Activated T-cell treated with anti-CD3 and anti-CD28 coated beads, Interleukin-2, amount 50 U/mL, for 4 hours (primary cell): ENCODE measurements around the gene TTLL4. TPM values are rescaled to one million over a fixed set of nuclear protein-coding genes. Genes with fewer than 3 reads are reported as not detected.
A peak's percentile ranks its signal among the peaks of the same experiment; 100 is the strongest.

Source experiments
- ATAC-seq, 2 donors: fragments of 200-7000 bp; cut with Tn5 transposase; one replicate each; pipeline ENCODE4 v1.10.0; 2021
- DNase-seq: peaks from one replicate; pipeline ENCODE4 v3.0.0-alpha.2; 2020
- H3K27me3 Mint-ChIP-seq: one replicate; pipeline ENCODE4 v1.8.0; 2021; ENCODE audit warnings: low read depth, mixed read lengths
- H3K36me3 Mint-ChIP-seq: one replicate; pipeline ENCODE4 v1.8.0; 2022; ENCODE audit warnings: mixed read lengths; ENCODE audit not compliant: insufficient read depth
- H3K4me1 Mint-ChIP-seq: one replicate; pipeline ENCODE4 v1.8.0; 2021; ENCODE audit warnings: low read depth, mixed read lengths
- H3K4me3 Mint-ChIP-seq: one replicate; pipeline ENCODE4 v1.8.0; 2021; ENCODE audit warnings: mild to moderate bottlenecking, moderate library complexity, mixed read lengths
- H3K9me3 Mint-ChIP-seq: one replicate; pipeline ENCODE4 v1.8.0; 2021; ENCODE audit warnings: mixed read lengths
- total RNA-seq, 3 donors: library from RNA; stranded (reverse); gene quantifications; one replicate each; pipeline ENCODE4 v1.2.1, GENCODE V29; 2021

Gene TTLL4
- total RNA-seq, 3 donors from 2014 or later, result 44.2 to 53.0 (median 52.5) TPM

DNA sequence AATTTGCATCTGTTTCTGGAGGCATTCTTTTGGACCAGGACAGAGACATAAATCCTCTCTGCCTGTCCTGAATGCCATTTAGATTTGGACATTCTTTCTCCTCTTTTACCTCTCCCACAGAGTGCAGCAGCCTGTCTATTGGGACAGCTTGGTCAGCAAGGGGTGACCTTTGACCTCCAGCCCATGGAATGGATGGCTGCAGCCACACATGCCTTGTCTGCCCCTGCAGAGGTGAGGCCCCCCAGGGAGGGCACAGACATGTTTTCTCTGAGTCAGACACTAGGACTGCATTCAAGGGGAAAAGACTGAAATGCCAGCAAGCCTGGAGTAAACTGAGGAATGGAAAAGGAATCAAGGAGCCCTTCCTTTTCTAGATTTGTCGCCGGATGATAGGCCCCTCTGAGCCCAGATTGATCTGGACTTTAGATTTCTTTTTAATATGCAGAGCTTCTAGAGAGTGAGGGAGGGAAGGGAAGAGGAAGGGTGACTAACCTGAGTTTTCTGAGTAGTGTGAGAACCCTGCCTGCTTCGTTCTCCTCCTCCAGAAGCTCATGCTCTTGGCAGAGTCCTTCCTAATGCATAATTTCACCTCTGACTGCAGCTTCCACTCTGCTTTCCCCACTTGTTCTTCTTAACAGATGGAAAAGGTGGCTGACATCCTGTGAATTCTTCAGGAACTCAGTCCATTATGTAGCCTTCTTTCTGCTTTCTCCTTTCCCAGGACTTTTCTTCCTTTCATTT is 16.1 kb upstream of the TTLL4 start:
- Mint-ChIP-seq H3K4me1 (no peaks in the 10 kb centered on the region), H3K36me3 (peaks cover 27% of the 10 kb centered on the region), H3K4me3 (no peak overlapping the region), H3K9me3 (no peaks in the 10 kb centered on the region), H3K27me3 (no peaks in the 10 kb centered on the region)
- ATAC-seq, result no peak
- no peak for DNase-seq

DNA sequence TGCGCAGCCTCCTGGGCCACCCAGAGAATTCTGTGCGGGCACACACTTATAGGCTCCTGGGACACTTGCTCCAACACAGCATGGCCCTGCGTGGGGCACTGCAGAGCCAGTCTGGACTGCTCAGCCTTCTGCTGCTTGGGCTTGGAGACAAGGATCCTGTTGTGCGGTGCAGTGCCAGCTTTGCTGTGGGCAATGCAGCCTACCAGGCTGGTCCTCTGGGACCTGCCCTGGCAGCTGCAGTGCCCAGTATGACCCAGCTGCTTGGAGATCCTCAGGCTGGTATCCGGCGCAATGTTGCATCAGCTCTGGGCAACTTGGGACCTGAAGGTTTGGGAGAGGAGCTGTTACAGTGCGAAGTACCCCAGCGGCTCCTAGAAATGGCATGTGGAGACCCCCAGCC is 11.8 kb upstream of the TTLL4 start:
- Mint-ChIP-seq H3K4me1 (no peaks in the 10 kb centered on the region), H3K36me3 (peaks cover 16% of the 10 kb centered on the region), H3K4me3 (no peak overlapping the region), H3K9me3 (no peaks in the 10 kb centered on the region), H3K27me3 (no peaks in the 10 kb centered on the region)
- no peak for ATAC-seq
- DNase-seq, result no peak

DNA sequence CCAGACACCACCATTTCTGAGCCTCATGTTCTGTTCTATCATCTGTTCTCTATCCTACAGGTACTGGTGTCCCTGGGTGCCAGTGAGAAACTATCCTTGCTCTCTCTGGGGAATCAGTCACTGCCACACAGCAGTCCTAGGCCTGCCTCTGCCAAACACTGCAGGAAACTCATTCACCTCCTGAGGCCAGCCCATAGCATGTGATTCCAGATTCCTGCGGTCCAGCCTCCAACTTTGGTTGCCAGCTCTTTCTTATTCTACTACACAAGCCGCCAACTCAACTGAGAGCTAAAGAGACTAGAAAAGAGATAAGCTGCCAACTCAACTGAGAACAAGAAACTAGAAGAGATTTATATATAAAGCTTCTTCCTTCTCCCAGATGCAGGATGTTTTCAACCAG is 8.8 kb upstream of the TTLL4 start:
- no peak for ATAC-seq
- Mint-ChIP-seq H3K4me3 (no peak overlapping the region), H3K4me1 (no peaks in the 10 kb centered on the region), H3K36me3 (peaks cover 11% of the 10 kb centered on the region), H3K27me3 (peaks cover 6% of the 10 kb centered on the region), H3K9me3 (no peaks in the 10 kb centered on the region)
- no peak for DNase-seq

- Mint-ChIP-seq H3K9me3 (no peaks in the 10 kb centered on the region), H3K36me3 (peaks cover 11% of the 10 kb centered on the region), H3K27me3 (peaks cover 10% of the 10 kb centered on the region), H3K4me3 (no peak overlapping the region), H3K4me1 (no peaks in the 10 kb centered on the region)
- DNase-seq (no peak), ATAC-seq (no peak)
These were observed 7.3 kb upstream of the TTLL4 start for GRCh38 chr2:218703341-218703740.

- ATAC-seq, result no peak
- H3K4me3 Mint-ChIP-seq, result no peak overlapping the region
- no peak for DNase-seq
- no peaks in the 10 kb centered on the region for H3K9me3 Mint-ChIP-seq
- H3K36me3 Mint-ChIP-seq, result no peaks in the 10 kb centered on the region
- H3K4me1 Mint-ChIP-seq, result peaks cover 8% of the 10 kb centered on the region
- peaks cover 10% of the 10 kb centered on the region for H3K27me3 Mint-ChIP-seq
These were observed 2.5 kb upstream of the TTLL4 start for GRCh38 chr2:218708086-218708485.

DNA sequence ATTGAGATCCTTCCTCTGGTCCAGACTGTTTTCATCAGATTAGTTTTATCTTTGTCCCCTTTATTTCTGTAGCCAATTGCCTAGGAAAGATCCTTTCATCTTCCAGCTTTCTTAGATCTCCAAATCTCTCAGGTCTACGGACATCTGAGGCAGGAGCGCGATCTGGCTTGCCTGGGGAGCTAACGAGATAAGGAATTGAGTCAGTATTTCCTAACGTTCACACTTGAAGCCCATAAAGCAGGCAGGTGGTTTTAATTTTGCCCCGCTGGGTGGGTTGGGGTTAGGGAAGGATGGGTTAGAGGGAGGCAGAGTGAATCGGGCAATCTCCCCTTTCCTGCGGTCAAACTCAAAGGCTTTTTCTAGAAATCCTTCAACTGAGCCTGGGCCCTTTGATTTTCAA is 727 bp upstream of the TTLL4 start:
- no peaks in the 10 kb centered on the region for H3K9me3 Mint-ChIP-seq
- H3K4me1 Mint-ChIP-seq, result peaks cover 14% of the 10 kb centered on the region
- peaks cover 10% of the 10 kb centered on the region for H3K27me3 Mint-ChIP-seq

DNA sequence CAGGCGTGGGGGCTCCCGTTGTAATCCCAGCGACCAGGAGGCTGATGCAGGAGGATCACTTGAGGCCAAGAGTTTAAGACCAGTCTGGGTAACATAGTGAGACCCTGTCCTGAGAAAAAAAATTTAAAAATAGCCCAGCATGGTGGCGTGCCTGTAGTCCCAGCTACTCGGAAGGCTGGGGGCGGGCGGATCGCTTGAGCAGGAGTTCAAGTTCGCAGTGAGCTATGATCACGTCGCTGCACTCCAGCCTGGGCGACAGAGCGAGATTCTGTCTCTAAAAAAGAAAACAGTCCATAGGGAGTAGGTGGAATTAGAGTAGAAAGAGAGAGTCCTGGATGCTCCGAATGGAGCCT is 325 bp upstream of the TTLL4 start:
- Mint-ChIP-seq H3K27me3 (peaks cover 10% of the 10 kb centered on the region), H3K9me3 (no peaks in the 10 kb centered on the region), H3K36me3 (peaks cover 7% of the 10 kb centered on the region), H3K4me1 (peaks cover 14% of the 10 kb centered on the region), H3K4me3 (peak overlapping the region; percentile 94)
- no peak for DNase-seq
- no peak for ATAC-seq

More for the DNA sequence above, 727 bp upstream of the TTLL4 start:
- ATAC-seq, result no peak
- Mint-ChIP-seq H3K36me3 (peaks cover 7% of the 10 kb centered on the region), H3K4me3 (peak overlapping the region; percentile 94)
- no peak for DNase-seq

- ATAC-seq, result no peak
- no peak for DNase-seq
- H3K27me3 Mint-ChIP-seq, result peaks cover 6% of the 10 kb centered on the region
- peak overlapping the region; percentile 94 for H3K4me3 Mint-ChIP-seq
- H3K4me1 Mint-ChIP-seq, result peaks cover 14% of the 10 kb centered on the region
- peaks cover 11% of the 10 kb centered on the region for H3K36me3 Mint-ChIP-seq
- H3K9me3 Mint-ChIP-seq, result no peaks in the 10 kb centered on the region
These were observed 905 bp downstream of the TTLL4 start for GRCh38 chr2:218711550-218711929.

DNA sequence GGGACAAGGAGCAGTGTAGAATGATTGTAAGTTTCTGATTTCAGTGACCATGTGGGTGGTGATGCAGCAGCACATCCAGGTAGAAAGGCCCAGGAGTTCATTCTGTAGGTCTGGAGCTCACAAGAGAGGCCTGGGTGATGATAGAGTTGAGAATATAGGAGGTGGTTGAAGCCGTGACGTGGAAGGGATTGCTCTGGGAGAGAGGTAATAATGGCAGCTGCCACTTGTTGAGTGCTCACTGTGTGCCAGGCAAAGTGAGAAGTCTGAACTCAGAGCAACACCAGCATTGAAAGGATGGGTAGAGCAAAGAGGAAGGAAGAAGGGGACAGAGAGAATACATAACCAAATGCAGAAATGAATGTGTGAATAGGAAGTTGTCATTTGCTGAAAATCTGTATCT is 3.3 kb downstream of the TTLL4 start:
- Mint-ChIP-seq H3K9me3 (no peaks in the 10 kb centered on the region), H3K27me3 (no peaks in the 10 kb centered on the region), H3K4me1 (peaks cover 18% of the 10 kb centered on the region), H3K36me3 (peaks cover 11% of the 10 kb centered on the region), H3K4me3 (no peak overlapping the region)
- no peak for ATAC-seq
- no peak for DNase-seq

- peaks cover 18% of the 10 kb centered on the region for H3K36me3 Mint-ChIP-seq
- DNase-seq (no peak), ATAC-seq (no peak)
- no peaks in the 10 kb centered on the region for H3K9me3 Mint-ChIP-seq
- no peak overlapping the region for H3K4me3 Mint-ChIP-seq
- H3K27me3 Mint-ChIP-seq, result no peaks in the 10 kb centered on the region
- peaks cover 18% of the 10 kb centered on the region for H3K4me1 Mint-ChIP-seq
These were observed 5.4 kb downstream of the TTLL4 start for GRCh38 chr2:218716070-218716469.

GRCh38 chr2:218717262-218717661 is 6.6 kb downstream of the TTLL4 start:
- Mint-ChIP-seq H3K4me1 (peaks cover 11% of the 10 kb centered on the region), H3K27me3 (no peaks in the 10 kb centered on the region), H3K36me3 (peaks cover 18% of the 10 kb centered on the region), H3K9me3 (no peaks in the 10 kb centered on the region), H3K4me3 (no peak overlapping the region)
- ATAC-seq, result no peak
- no peak for DNase-seq

DNA sequence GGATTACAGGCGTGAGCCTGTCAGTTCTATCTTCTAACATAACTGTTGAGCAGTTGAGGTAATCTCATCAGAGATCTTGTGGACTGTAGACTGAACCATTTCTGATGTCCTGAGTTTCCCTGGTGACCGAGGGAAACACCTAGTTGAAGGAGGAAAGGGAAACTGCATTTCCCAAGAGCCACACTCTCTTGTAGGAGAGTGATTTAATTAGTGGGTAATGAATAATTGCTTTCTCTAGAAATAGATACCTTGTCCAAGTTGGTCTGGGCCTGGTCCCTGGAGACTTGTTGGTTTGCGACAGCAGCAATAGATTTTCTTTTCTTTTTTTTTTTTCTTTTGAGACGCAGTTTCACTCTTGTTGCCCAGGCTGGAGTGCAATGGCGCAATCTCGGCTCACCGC is 7.4 kb downstream of the TTLL4 start:
- no peaks in the 10 kb centered on the region for H3K27me3 Mint-ChIP-seq
- H3K4me1 Mint-ChIP-seq, result peaks cover 19% of the 10 kb centered on the region
- DNase-seq (no peak), ATAC-seq (no peak)
- no peaks in the 10 kb centered on the region for H3K9me3 Mint-ChIP-seq
- no peak overlapping the region for H3K4me3 Mint-ChIP-seq
- peaks cover 18% of the 10 kb centered on the region for H3K36me3 Mint-ChIP-seq

DNA sequence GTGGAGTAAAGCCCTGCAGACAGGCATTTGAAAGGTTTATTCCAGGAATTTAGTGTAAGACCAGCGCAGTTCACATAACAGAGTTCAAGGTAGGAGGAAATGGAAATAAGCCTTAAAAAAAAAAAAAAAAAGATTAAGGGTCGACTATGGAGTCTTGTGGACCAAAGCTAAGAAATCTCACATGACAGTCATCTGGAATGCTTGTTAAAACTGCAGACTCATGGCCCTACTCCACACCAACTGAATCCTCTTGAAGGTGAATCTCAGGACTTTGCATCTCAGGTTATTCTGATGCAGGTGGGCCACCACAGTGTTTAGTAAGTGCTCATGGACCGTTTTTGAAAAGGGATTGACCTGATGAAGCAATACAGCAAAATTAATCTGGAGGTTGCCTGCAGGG is 8.8 kb downstream of the TTLL4 start:
- Mint-ChIP-seq H3K4me3 (no peak overlapping the region), H3K4me1 (peaks cover 13% of the 10 kb centered on the region), H3K27me3 (no peaks in the 10 kb centered on the region), H3K36me3 (peaks cover 11% of the 10 kb centered on the region), H3K9me3 (no peaks in the 10 kb centered on the region)
- no peak for ATAC-seq
- no peak for DNase-seq

GRCh38 chr2:218720048-218721041 is 9.7 kb downstream of the TTLL4 start:
- DNase-seq (no peak), ATAC-seq (no peak)
- Mint-ChIP-seq H3K4me1 (peaks cover 13% of the 10 kb centered on the region), H3K9me3 (no peaks in the 10 kb centered on the region), H3K27me3 (no peaks in the 10 kb centered on the region), H3K36me3 (peaks cover 11% of the 10 kb centered on the region), H3K4me3 (no peak overlapping the region)

DNA sequence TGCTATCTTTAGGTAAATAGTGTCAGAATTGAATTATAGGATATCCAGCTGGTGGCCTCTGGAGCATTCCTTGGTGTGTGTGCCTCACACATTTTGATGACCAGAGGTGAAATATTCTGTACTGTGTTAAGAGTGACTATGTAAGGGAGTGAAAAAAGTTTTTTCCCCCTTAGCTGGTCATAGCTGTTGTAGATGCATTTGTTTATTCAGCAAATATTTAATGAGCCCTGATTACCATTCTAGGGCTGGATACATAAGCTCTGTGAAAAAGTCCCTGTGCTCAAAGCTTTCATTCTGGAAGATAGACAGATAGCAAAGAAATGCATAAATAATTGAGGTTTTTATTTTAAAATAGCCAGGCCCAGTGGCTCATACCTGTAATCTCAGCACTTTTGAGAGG is 10.9 kb downstream of the TTLL4 start:
- H3K27me3 Mint-ChIP-seq, result no peaks in the 10 kb centered on the region
- H3K4me1 Mint-ChIP-seq, result peaks cover 13% of the 10 kb centered on the region
- DNase-seq, result no peak
- H3K4me3 Mint-ChIP-seq, result no peak overlapping the region
- ATAC-seq, result no peak
- H3K9me3 Mint-ChIP-seq, result peaks cover 7% of the 10 kb centered on the region
- H3K36me3 Mint-ChIP-seq, result peaks cover 14% of the 10 kb centered on the region
